ENCODE measurements around the gene ARHGAP26. TPM values are rescaled to one million over a fixed set of nuclear protein-coding genes. Genes with fewer than 3 reads are reported as not detected.

ARHGAP26 gene
- total RNA-seq, 1 experiment from 2014 or later = 79.8 TPM

GRCh38 chr5:143145243-143146160 is 375.3 kb downstream of the ARHGAP26 start:
- Mint-ChIP-seq H3K27ac (ENCODE audit: unreplicated experiment) (no peak overlapping the region), H3K9me3 (ENCODE audit: unreplicated experiment) (no peaks in the 10 kb centered on the region), H3K27me3 (ENCODE audit: insufficient read depth, unreplicated experiment) (no peaks in the 10 kb centered on the region), H3K36me3 (ENCODE audit: insufficient read depth, unreplicated experiment) (peaks cover 24% of the 10 kb centered on the region), H3K4me1 (ENCODE audit: low read depth, unreplicated experiment) (peaks cover 13% of the 10 kb centered on the region), H3K4me3 (ENCODE audit: unreplicated experiment) (no peak overlapping the region)
- POLR2A ChIA-PET = interaction anchor here (0.7 kb wide), 1 partner anchor 23 kb away, joined by 3 read pairs; no protein-coding TSS in a partner anchor
- H3K4me3 ChIP-seq (ENCODE audit: low read depth, low read length) = no peak overlapping the region
- intact Hi-C loops (cut with micrococcal nuclease; ENCODE audit: unreplicated experiment) = no loop called here
- CTCF ChIA-PET = interaction anchor here (0.5 kb wide), 1 partner anchor 1170 kb away, joined by 5 read pairs; no protein-coding TSS in a partner anchor
- no peaks in the 10 kb centered on the region; the same call in 1 of the 2 replicates for H3K36me3 ChIP-seq (ENCODE audit: control insufficient read depth, insufficient read depth, low read length)
- no peak for TF ChIP-seq CTCF (IDR thresholded peaks at IDR 0.05; ENCODE audit: insufficient read depth in 1 of 2, low read depth in 1 of 2, low read length in 1 of 2, severe bottlenecking in 1 of 2, unreplicated experiment in 1 of 2)
- H3K27me3 ChIP-seq (replicated peaks; ENCODE audit: control insufficient read depth, insufficient read depth, low read length) = no peaks in the 10 kb centered on the region
- DNase-seq = no peak
- BruUV-seq (replicated peaks) = no TSS peak
- H3K4me1 ChIP-seq = no peaks in the 10 kb centered on the region
- no peaks in the 10 kb centered on the region for H3K9me3 ChIP-seq

DNA sequence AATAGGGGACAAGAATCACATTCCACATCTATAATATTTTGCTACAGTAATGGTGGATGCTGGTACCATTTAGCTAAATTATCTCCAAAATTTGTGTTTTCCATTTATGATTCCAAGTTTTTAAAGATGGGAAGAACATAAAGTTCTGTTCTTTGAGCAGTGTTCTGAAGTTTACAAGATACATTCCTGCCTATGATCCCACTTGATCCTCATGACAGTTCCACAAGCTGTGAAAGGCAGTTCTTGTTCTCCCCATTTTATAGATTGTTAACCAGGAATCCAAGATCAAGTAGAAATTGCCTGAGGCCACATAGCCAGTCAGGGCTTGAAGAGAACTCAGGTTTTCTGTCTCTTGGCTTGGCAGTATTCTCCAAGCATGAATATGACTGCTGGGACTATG is 376.0 kb downstream of the ARHGAP26 start:
- ChIA-PET POLR2A (interaction anchor here (0.7 kb wide), 1 partner anchor 22 kb away, joined by 3 read pairs; no protein-coding TSS in a partner anchor), CTCF (no interaction called here)
- Histone ChIP-seq H3K9me3 (no peaks in the 10 kb centered on the region), H3K4me3 (ENCODE audit: low read depth, low read length) (no peak overlapping the region), H3K27me3 (replicated peaks; ENCODE audit: control insufficient read depth, insufficient read depth, low read length) (no peaks in the 10 kb centered on the region), H3K36me3 (ENCODE audit: control insufficient read depth, insufficient read depth, low read length) (no peaks in the 10 kb centered on the region; the same call in 1 of the 2 replicates), H3K4me1 (no peaks in the 10 kb centered on the region)
- intact Hi-C loops (cut with micrococcal nuclease; ENCODE audit: unreplicated experiment) = no loop called here
- Mint-ChIP-seq H3K27ac (ENCODE audit: unreplicated experiment) (no peak overlapping the region), H3K9me3 (ENCODE audit: unreplicated experiment) (no peaks in the 10 kb centered on the region), H3K4me3 (ENCODE audit: unreplicated experiment) (no peak overlapping the region), H3K36me3 (ENCODE audit: insufficient read depth, unreplicated experiment) (peaks cover 29% of the 10 kb centered on the region), H3K27me3 (ENCODE audit: insufficient read depth, unreplicated experiment) (no peaks in the 10 kb centered on the region), H3K4me1 (ENCODE audit: low read depth, unreplicated experiment) (peaks cover 13% of the 10 kb centered on the region)
- BruUV-seq (replicated peaks) = no TSS peak
- TF ChIP-seq CTCF (IDR thresholded peaks at IDR 0.05; ENCODE audit: insufficient read depth in 1 of 2, low read depth in 1 of 2, low read length in 1 of 2, severe bottlenecking in 1 of 2, unreplicated experiment in 1 of 2) = no peak
- no peak for DNase-seq

GRCh38 chr5:143147383-143147782 is 377.2 kb downstream of the ARHGAP26 start:
- Histone ChIP-seq H3K4me1 (no peaks in the 10 kb centered on the region), H3K27me3 (replicated peaks; ENCODE audit: control insufficient read depth, insufficient read depth, low read length) (no peaks in the 10 kb centered on the region), H3K4me3 (ENCODE audit: low read depth, low read length) (no peak overlapping the region), H3K36me3 (ENCODE audit: control insufficient read depth, insufficient read depth, low read length) (no peaks in the 10 kb centered on the region; the same call in 1 of the 2 replicates), H3K9me3 (no peaks in the 10 kb centered on the region)
- intact Hi-C loops (cut with micrococcal nuclease; ENCODE audit: unreplicated experiment) = no loop called here
- no peaks in the 10 kb centered on the region for H3K9me3 Mint-ChIP-seq (ENCODE audit: unreplicated experiment)
- ChIA-PET CTCF (no interaction called here), POLR2A (no interaction called here)
- H3K36me3 Mint-ChIP-seq (ENCODE audit: insufficient read depth, unreplicated experiment) = peaks cover 32% of the 10 kb centered on the region
- H3K27ac Mint-ChIP-seq (ENCODE audit: unreplicated experiment) = no peak overlapping the region
- DNase-seq = no peak
- H3K4me3 Mint-ChIP-seq (ENCODE audit: unreplicated experiment) = no peak overlapping the region
- peaks cover 13% of the 10 kb centered on the region for H3K4me1 Mint-ChIP-seq (ENCODE audit: low read depth, unreplicated experiment)
- no peak for TF ChIP-seq CTCF (IDR thresholded peaks at IDR 0.05; ENCODE audit: insufficient read depth in 1 of 2, low read depth in 1 of 2, low read length in 1 of 2, severe bottlenecking in 1 of 2, unreplicated experiment in 1 of 2)
- no peaks in the 10 kb centered on the region for H3K27me3 Mint-ChIP-seq (ENCODE audit: insufficient read depth, unreplicated experiment)
- BruUV-seq (replicated peaks) = no TSS peak
